Mucosa of descending colon (tissue), 3 donors: ENCODE measurements around the gene THADA. TPM values are rescaled to one million over a fixed set of nuclear protein-coding genes. Genes with fewer than 3 reads are reported as not detected.

ENCODE experiments used
- ATAC-seq: fragments of 200-7000 bp; cut with Tn5 transposase; one replicate; pipeline ENCODE4 v1.9.1; 2020; ENCODE audit warnings: mild to moderate bottlenecking, moderate library complexity
- DNase-seq, 3 donors: peaks; one replicate each; pipeline ENCODE4 v3.0.0-alpha.2; 2020
- H3K36me3 ChIP-seq: fragments of 200-600 bp; one replicate; pipeline ENCODE4 v1.8.0; 2021; ENCODE audit warnings: low read depth, mild to moderate bottlenecking
- H3K4me1 ChIP-seq: fragments of 200-600 bp; one replicate; pipeline ENCODE4 v1.8.0; 2021; ENCODE audit warnings: low read depth, mild to moderate bottlenecking
- H3K4me3 ChIP-seq: fragments of 200-600 bp; one replicate; pipeline ENCODE4 v1.8.0; 2021; ENCODE audit warnings: mild to moderate bottlenecking
- H3K9me3 ChIP-seq: fragments of 200-600 bp; one replicate; pipeline ENCODE4 v1.8.0; 2021; ENCODE audit warnings: mild to moderate bottlenecking
- CTCF ChIP-seq: fragments of 200-600 bp; IDR thresholded peaks from one replicate; pipeline ENCODE4 v1.8.0; 2022; ENCODE audit warnings: antibody characterized with exemption, mild to moderate bottlenecking
- intact Hi-C, 2 donors: fragments of 100-400 bp; cut with DNase I in 1 of 2; cut with micrococcal nuclease in 1 of 2; formaldehyde crosslinking; loops; one replicate each; pipeline versions ENCODE4 v1.11.0 to v1.11.1; 2022; cut with DNase I, micrococcal nuclease
- total RNA-seq, 3 donors: library from RNA; stranded (reverse); fragmentation: NEBNext Ultra II Directional in 2 of 3; extraction: Animal tissue kit (Norgen Biotek cat#: 25700) in 2 of 3; gene quantifications; one replicate each; pipeline versions ENCODE4 v1.2.1 to v1.2.4, GENCODE V29; 2021 to 2023
- donor health status: DM: no; HTN: no; CAD: no; lungs with moderate emphysema.
- donor health status: DM: no; HTN: no; CAD: no.
- donor health status: DM: no; HTN: yes; CAD: no.

The THADA gene
- total RNA-seq, 3 donors from 2014 or later, result 20.1 to 26.7 (median 25.3) TPM

GRCh38 chr2:43262239-43262638, 333.6 kb downstream of the THADA start:
- intact Hi-C loops, result no loop called here
- Histone ChIP-seq H3K4me3 (no peak overlapping the region), H3K36me3 (no peaks in the 10 kb centered on the region), H3K4me1 (no peaks in the 10 kb centered on the region), H3K9me3 (no peaks in the 10 kb centered on the region)
- no peak for ATAC-seq
- no peak for DNase-seq
- TF ChIP-seq CTCF, result no peak

GRCh38 chr2:43259512-43259911, 336.3 kb downstream of the THADA start:
- H3K4me1 ChIP-seq, result no peaks in the 10 kb centered on the region
- no peak for ATAC-seq
- H3K4me3 ChIP-seq, result no peak overlapping the region
- no peak for TF ChIP-seq CTCF
- no peaks in the 10 kb centered on the region for H3K36me3 ChIP-seq
- intact Hi-C loops, result no loop called here
- H3K9me3 ChIP-seq, result no peaks in the 10 kb centered on the region
- DNase-seq, result no peak

GRCh38 chr2:43258547-43259156, 337.2 kb downstream of the THADA start:
- intact Hi-C loops, result no loop called here
- H3K36me3 ChIP-seq, result no peaks in the 10 kb centered on the region
- DNase-seq (no peak), ATAC-seq (no peak)
- TF ChIP-seq CTCF, result no peak
- H3K4me1 ChIP-seq, result no peaks in the 10 kb centered on the region
- H3K4me3 ChIP-seq, result no peak overlapping the region
- no peaks in the 10 kb centered on the region for H3K9me3 ChIP-seq

GRCh38 chr2:43255296-43255910, 340.4 kb downstream of the THADA start:
- DNase-seq (no peak), ATAC-seq (no peak)
- Histone ChIP-seq H3K36me3 (no peaks in the 10 kb centered on the region), H3K9me3 (no peaks in the 10 kb centered on the region), H3K4me1 (no peaks in the 10 kb centered on the region), H3K4me3 (no peak overlapping the region)
- intact Hi-C loops, result no loop called here
- TF ChIP-seq CTCF, result no peak

- H3K9me3 ChIP-seq, result no peaks in the 10 kb centered on the region
- no peak for TF ChIP-seq CTCF
- intact Hi-C loops, result no loop called here
- no peaks in the 10 kb centered on the region for H3K4me1 ChIP-seq
- H3K4me3 ChIP-seq, result no peak overlapping the region
- ATAC-seq, result no peak
- DNase-seq, result no peak
- no peaks in the 10 kb centered on the region for H3K36me3 ChIP-seq
Measured at GRCh38 chr2:43254331-43254730, 341.5 kb downstream of the THADA start.
